NCI-H82 (cell line): ENCODE measurements around the gene HPCAL4.
A peak's percentile ranks its signal among the peaks of the same experiment; 100 is the strongest.

Source experiments
- DNase-seq: peaks from one replicate; lab custom pipeline; 2025; lab: John Stamatoyannopoulos, UW

HPCAL4 gene

GRCh38 chr1:39701049-39701439, 9.8 kb upstream of the HPCAL4 start:
- DNase-seq = no peak

GRCh38 chr1:39700348-39700747, 9.1 kb upstream of the HPCAL4 start:
- DNase-seq = no peak

GRCh38 chr1:39699419-39699818, 8.2 kb upstream of the HPCAL4 start:
- DNase-seq = no peak

DNA sequence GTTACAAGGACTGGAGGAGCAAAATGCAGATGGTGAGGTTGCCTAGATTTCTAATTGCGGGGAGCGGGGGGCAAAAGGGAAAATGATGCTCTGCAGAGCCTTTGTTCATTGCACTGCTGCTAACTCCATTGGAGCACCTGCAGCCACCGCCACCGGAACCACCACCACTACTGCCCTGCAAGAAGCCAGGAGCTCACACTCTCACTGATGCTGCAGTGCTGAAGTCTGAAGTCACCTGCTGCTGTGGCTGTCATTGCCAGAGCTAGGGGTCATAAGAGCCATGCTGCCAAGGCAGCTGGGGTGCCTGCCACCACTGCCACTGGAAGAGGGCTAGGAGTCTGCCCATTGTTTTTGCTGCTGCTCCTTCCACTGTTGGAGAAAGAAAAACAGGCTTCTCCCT, 7.3 kb upstream of the HPCAL4 start:
- no peak for DNase-seq

DNA sequence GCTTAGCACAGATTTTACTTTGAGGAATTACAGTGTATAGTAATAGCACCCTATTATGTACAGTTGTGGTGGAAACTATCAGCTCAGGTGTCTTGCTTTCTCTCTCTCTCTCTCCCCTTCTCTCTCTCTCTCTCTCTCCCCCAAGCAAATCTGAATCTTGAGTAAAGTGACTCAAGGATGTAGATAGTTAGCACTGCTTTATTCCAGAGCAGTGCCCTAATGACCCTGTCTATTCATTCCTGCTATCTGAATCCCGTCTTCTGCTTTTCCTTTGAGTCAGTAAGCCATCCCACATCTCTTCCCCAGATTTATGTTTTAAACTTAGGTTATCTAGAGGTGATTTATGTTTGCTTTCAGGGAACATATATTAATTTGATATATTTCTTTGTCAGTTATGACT, 5.2 kb upstream of the HPCAL4 start:
- DNase-seq = no peak

DNA sequence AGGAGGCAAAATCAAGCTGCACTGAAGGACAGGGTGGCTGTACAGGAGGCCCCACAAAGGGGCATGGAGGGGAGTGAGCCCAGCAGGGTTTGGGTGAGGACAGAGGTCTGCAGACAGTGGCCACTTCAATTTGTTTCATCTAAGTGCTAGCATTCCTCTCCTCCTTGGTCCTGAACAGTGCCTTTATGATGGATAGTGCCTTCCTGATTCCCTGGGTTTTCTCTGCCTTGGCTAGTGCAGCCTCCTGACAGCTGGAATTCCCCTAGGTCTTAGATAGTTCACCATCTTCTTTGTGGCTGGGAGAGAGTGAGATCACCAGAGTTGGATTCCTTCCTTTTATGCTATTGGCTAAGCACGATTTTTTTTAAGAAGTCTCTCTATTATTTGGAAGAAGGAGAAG, 3.8 kb upstream of the HPCAL4 start:
- no peak for DNase-seq

- DNase-seq = no peak
These were observed 2.8 kb upstream of the HPCAL4 start for GRCh38 chr1:39694026-39694425.

GRCh38 chr1:39692152-39693074, 1.2 kb upstream of the HPCAL4 start:
- peak; percentile 66 for DNase-seq

DNA sequence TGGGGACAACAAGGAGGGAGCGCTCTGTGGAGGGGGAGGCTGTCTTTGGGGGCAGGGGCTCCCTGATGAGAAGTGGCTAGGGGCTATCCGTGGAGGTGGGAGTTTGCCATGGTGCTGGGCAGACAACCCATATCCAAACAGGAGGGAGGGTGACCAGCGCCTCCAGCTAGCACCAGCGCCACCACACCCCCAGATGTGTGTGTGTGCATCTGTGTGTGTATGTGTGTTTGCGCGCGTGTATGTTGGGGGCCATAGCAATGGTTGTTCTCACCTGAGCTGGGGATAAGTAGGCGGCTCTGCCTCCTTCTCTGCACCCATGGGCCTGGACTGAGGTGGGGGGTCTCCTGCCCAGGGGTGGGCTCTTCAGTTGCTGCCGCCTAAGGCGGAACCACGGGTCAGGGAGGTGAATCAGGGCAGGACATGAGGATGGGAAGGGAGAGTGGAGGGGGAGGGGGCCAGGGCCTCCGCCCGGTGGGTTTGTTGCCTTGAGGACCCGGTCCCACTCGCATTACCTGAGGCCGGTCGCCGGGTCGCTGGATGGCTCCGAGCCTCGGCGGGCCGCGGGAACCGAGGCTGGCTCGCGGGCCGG, 345 bp downstream of the HPCAL4 start:
- DNase-seq = no peak

DNA sequence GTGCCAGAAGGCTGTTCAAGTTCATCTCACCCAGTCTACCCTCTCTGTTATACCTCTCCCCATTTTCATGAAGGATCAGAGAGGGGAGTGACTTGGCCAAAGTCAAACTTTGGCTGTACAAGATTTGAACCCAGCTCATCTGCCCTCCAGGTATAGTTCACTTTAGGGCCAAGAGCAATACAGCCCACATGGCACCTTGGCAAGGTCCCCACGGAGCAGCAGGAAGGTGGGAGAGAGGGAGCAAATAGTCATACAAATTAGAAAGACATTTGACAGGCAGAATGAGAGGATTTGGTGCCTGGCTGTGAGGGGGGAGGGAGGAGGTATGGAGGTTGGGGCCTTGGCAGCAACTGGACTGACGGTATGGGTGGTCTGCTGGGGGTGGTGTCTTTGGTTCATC, 1.0 kb downstream of the HPCAL4 start:
- no peak for DNase-seq

- DNase-seq = peak; percentile 19
These were observed 1.6 kb downstream of the HPCAL4 start for GRCh38 chr1:39689635-39690034.

GRCh38 chr1:39689214-39689613, 2.0 kb downstream of the HPCAL4 start:
- no peak for DNase-seq

GRCh38 chr1:39688706-39689105, 2.5 kb downstream of the HPCAL4 start:
- no peak for DNase-seq

DNA sequence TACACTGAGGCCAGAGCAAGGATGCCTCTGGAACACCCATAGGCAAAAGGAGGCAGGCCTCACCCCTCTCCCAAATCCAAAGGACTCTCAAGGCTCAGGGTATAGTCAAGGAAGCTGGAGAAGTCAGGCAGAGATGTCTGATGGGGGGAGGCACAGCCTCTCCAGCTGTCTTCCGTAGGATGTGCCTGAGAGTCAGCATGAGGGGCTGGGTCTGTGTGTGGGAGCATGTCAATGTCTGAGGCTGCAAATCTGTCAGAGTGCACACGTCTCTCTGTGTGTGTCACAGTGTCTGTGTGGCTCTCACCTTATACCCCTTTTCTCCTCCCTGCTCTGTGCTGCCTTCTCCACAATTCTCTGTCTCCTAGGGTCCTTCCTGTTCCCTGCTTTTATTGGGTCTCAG, 4.0 kb downstream of the HPCAL4 start:
- DNase-seq = no peak

DNA sequence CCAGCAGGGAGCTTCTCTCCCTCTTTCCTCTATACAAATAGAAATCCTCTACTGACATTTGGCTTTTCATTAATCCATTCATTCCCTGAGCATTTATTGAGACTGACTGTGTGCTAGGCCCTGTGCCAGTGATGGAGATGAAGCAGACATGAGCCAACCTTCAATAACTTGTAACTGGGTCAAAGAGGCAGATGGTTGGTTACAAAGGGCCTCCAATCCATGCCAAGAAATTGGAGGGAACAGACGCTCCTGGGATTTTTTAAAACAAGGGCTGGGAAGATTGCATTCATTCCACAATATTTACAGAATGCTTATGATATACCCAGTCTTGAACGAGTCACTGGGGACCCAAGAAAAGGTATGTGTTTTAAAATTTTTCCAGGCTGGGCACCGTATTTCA, 6.2 kb downstream of the HPCAL4 start:
- DNase-seq = no peak

- no peak for DNase-seq
These were observed 6.9 kb downstream of the HPCAL4 start for GRCh38 chr1:39684313-39684664.

GRCh38 chr1:39683591-39684312, 7.5 kb downstream of the HPCAL4 start:
- DNase-seq = no peak

GRCh38 chr1:39681999-39682398, 9.2 kb downstream of the HPCAL4 start:
- no peak for DNase-seq

- no peak for DNase-seq
These were observed 9.9 kb downstream of the HPCAL4 start for GRCh38 chr1:39681294-39681693.

DNA sequence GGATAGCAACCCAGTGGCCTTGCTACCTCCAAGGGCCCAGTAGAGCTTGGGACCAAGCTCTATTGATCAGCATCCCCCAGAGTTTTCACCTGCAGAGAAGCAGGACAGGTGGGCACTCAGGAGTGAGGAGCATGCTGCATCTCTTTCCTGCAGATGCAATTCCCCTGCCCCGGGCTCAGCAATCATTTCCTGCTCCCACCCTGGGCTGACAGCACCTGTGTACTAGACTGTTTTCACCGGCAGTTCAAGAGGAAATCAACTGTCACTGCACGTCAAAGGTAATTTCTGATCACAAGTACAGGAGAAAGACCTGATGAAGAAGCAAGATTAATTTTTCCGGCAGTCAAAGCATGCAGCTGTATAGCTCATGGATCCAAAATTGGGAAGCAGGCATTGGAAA, 10.5 kb downstream of the HPCAL4 start:
- no peak for DNase-seq

DNA sequence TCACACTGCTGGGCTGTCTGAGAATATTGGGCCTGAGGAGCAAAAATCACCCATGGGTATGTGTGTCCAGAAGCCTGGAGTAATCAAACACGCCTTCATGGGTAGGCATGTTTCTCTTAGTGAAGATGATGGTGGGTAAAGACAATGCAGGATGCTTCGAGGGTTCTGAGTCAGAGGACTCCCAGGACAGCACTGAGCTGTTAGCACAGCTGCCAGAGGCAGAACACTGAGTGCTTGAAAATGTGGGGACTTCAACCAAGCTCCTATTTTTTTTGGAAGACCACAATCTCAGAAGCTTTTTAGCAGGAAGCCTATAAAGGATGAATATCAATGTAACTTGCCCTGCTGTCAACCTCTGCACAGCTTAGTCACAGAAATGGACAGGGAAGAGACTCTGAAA, 11.4 kb downstream of the HPCAL4 start:
- DNase-seq = no peak

GRCh38 chr1:39678889-39679288, 12.3 kb downstream of the HPCAL4 start:
- DNase-seq = no peak

DNA sequence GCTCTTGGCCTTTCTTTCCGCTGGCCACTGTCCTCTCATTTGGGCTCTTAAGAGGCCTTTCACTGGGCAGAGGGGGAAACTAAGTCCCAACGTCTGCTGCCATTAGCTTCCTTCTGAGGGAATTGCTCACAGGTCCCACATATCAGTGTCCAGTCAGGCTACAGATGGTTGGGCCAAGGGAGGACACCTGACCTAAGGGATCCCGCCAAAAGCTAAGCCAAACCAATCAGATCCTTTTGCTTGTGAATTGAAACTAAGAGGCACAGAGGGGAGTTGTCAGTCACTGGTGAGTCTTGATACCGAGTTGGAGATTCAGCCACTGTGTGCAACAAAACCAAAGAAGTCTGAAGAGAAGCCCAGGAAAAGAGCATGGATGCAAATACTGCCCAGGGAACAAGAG, 13.6 kb downstream of the HPCAL4 start:
- no peak for DNase-seq
